ENCODE data around the gene ABCA2. TPM values are rescaled to one million over a fixed set of nuclear protein-coding genes. Genes with fewer than 3 reads are reported as not detected.

The ABCA2 gene
- polyA plus RNA-seq, 1 donor: 25.3 TPM

DNA sequence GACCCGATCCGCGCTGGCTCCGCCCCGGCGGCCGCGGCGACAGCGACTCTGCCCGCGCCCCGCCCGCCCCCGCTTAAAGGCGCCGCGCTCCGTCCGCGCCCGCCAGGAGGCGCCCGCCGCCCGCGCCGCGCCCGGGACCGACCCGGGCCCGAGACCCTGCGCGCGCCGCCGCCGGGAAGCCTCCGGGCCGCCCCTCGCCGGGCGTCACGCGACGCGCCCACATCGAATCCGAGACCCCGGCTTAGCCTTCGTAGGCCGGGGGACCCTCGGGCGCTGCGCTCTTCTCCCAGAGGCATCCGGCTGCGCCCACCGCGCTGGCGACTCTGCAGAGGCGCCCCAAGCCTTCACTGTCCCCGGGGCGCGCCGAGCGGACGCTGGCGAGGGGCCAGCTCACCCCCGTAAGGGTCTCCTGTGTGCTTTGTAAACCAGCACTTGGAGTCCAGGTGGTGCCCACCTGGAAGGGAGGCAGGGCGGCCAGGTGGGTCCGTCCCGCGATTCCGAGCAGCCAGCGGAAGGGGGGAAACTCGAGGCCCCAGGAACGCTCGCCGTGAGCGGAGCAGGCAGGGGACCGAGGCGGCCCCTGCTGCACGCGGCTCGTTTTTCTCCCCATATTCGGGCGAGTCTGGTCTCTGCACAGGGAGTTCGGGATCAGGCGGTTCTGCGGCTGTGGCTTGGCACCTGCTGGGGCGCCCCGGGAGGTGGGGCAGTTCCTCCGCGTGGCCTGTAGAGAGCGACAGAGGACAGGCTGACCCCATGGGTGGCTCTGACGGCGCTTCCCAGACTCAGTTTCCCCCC lies 423 bp upstream of the ABCA2 start:
- Histone ChIP-seq H3K4me1 (ENCODE audit: control insufficient read depth, insufficient read depth, low read length) (peaks cover 34% of the 10 kb centered on the region), H3K4me3 (ENCODE audit: low read length) (peak overlapping the region; percentile 53), H3K27me3 (ENCODE audit: control insufficient read depth, insufficient read depth, low read length) (no peaks in the 10 kb centered on the region), H3K9me3 (ENCODE audit: control insufficient read depth, low read depth, low read length) (no peaks in the 10 kb centered on the region), H3K27ac (ENCODE audit: low read length) (no peak overlapping the region), H3K36me3 (ENCODE audit: control insufficient read depth, insufficient read depth, low read length) (no peaks in the 10 kb centered on the region)
- peak; percentile 44 to 75 for DNase-seq
- no CpG with 5 or more reads among the region's 98 CpGs for WGBS (ENCODE audit: insufficient coverage, low lambda C conversion rate)

- H3K27me3 ChIP-seq (ENCODE audit: control insufficient read depth, insufficient read depth, low read length): no peaks in the 10 kb centered on the region
- WGBS (ENCODE audit: insufficient coverage, low lambda C conversion rate): no CpG with 5 or more reads among the region's 4 CpGs
- peaks cover 6% of the 10 kb centered on the region for H3K9me3 ChIP-seq (ENCODE audit: control insufficient read depth, low read depth, low read length)
- no peaks in the 10 kb centered on the region for H3K36me3 ChIP-seq (ENCODE audit: control insufficient read depth, insufficient read depth, low read length)
- peaks cover 41% of the 10 kb centered on the region for H3K4me1 ChIP-seq (ENCODE audit: control insufficient read depth, insufficient read depth, low read length)
- no peak overlapping the region for H3K27ac ChIP-seq (ENCODE audit: low read length)
- DNase-seq: no peak
- H3K4me3 ChIP-seq (ENCODE audit: low read length): no peak overlapping the region
These were observed 1.2 kb downstream of the ABCA2 start for GRCh38 chr9:137026828-137027227.

- H3K36me3 ChIP-seq (ENCODE audit: control insufficient read depth, insufficient read depth, low read length): no peaks in the 10 kb centered on the region
- no peaks in the 10 kb centered on the region for H3K27me3 ChIP-seq (ENCODE audit: control insufficient read depth, insufficient read depth, low read length)
- peaks cover 41% of the 10 kb centered on the region for H3K4me1 ChIP-seq (ENCODE audit: control insufficient read depth, insufficient read depth, low read length)
- peaks cover 8% of the 10 kb centered on the region for H3K9me3 ChIP-seq (ENCODE audit: control insufficient read depth, low read depth, low read length)
- H3K4me3 ChIP-seq (ENCODE audit: low read length): no peak overlapping the region
- DNase-seq: no peak
- H3K27ac ChIP-seq (ENCODE audit: low read length): no peak overlapping the region
- WGBS (ENCODE audit: insufficient coverage, low lambda C conversion rate): no CpG with 5 or more reads among the region's 2 CpGs
These were observed 1.7 kb downstream of the ABCA2 start for GRCh38 chr9:137026384-137026783.

- H3K4me3 ChIP-seq (ENCODE audit: low read length): no peak overlapping the region
- no peaks in the 10 kb centered on the region for H3K36me3 ChIP-seq (ENCODE audit: control insufficient read depth, insufficient read depth, low read length)
- peaks cover 38% of the 10 kb centered on the region for H3K4me1 ChIP-seq (ENCODE audit: control insufficient read depth, insufficient read depth, low read length)
- WGBS (ENCODE audit: insufficient coverage, low lambda C conversion rate): no CpG with 5 or more reads among the region's 21 CpGs
- H3K27ac ChIP-seq (ENCODE audit: low read length): no peak overlapping the region
- peaks cover 16% of the 10 kb centered on the region for H3K9me3 ChIP-seq (ENCODE audit: control insufficient read depth, low read depth, low read length)
- no peaks in the 10 kb centered on the region for H3K27me3 ChIP-seq (ENCODE audit: control insufficient read depth, insufficient read depth, low read length)
- no peak for DNase-seq
These were observed 2.5 kb downstream of the ABCA2 start for GRCh38 chr9:137025517-137025966.

GRCh38 chr9:137023583-137023991 lies 4.5 kb downstream of the ABCA2 start:
- H3K36me3 ChIP-seq (ENCODE audit: control insufficient read depth, insufficient read depth, low read length): no peaks in the 10 kb centered on the region
- H3K4me1 ChIP-seq (ENCODE audit: control insufficient read depth, insufficient read depth, low read length): peaks cover 31% of the 10 kb centered on the region
- H3K4me3 ChIP-seq (ENCODE audit: low read length): no peak overlapping the region
- no CpG with 5 or more reads among the region's 15 CpGs for WGBS (ENCODE audit: insufficient coverage, low lambda C conversion rate)
- DNase-seq: no peak
- H3K9me3 ChIP-seq (ENCODE audit: control insufficient read depth, low read depth, low read length): peaks cover 22% of the 10 kb centered on the region
- H3K27me3 ChIP-seq (ENCODE audit: control insufficient read depth, insufficient read depth, low read length): no peaks in the 10 kb centered on the region
- H3K27ac ChIP-seq (ENCODE audit: low read length): no peak overlapping the region

DNA sequence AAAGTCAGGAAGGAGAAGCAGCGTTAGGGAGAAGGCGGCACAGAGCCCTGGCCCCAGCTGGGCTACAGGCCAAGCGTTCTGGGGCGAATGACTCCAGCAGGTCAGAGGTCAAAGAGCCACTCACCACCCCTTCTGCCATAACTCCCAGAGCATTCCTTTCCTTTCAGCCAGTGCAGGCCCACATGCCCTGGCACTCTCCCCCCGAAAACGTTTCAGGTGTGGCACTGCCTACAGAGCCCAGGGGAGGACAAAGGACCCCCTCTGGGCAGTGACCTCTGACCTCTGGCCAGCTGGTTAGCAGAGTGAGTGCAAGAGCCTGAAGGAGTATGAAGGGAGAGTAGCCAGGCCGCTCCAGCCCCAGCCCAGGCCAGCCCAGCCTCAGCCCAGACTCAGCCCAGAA lies 4.9 kb downstream of the ABCA2 start:
- peaks cover 22% of the 10 kb centered on the region for H3K9me3 ChIP-seq (ENCODE audit: control insufficient read depth, low read depth, low read length)
- H3K27ac ChIP-seq (ENCODE audit: low read length): no peak overlapping the region
- no peak overlapping the region for H3K4me3 ChIP-seq (ENCODE audit: low read length)
- H3K4me1 ChIP-seq (ENCODE audit: control insufficient read depth, insufficient read depth, low read length): peaks cover 28% of the 10 kb centered on the region
- no peaks in the 10 kb centered on the region for H3K27me3 ChIP-seq (ENCODE audit: control insufficient read depth, insufficient read depth, low read length)
- no peak for DNase-seq
- no peaks in the 10 kb centered on the region for H3K36me3 ChIP-seq (ENCODE audit: control insufficient read depth, insufficient read depth, low read length)
- no CpG with 5 or more reads among the region's 7 CpGs for WGBS (ENCODE audit: insufficient coverage, low lambda C conversion rate)

DNA sequence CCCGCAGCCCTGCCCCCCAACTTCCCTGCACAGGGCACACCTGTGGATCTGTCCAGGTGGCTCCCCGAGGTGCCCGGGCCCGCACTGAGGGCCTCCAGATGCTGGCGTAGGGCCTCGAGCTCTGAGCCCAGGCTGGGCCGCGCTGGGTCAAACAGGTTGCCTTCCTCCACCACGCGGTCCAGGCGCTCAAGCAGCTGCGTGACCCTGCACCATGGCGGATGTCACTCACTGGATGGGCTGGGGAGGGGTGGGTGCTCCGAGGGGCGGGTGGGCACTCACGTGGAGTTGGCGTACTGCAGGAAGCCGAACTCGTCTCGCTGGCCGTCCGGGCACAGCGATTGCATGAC lies 5.4 kb downstream of the ABCA2 start:
- no CpG with 5 or more reads among the region's 23 CpGs for WGBS (ENCODE audit: insufficient coverage, low lambda C conversion rate)
- H3K4me1 ChIP-seq (ENCODE audit: control insufficient read depth, insufficient read depth, low read length): peaks cover 28% of the 10 kb centered on the region

GRCh38 chr9:137021979-137022661 lies 5.9 kb downstream of the ABCA2 start:
- no CpG with 5 or more reads among the region's 30 CpGs for WGBS (ENCODE audit: insufficient coverage, low lambda C conversion rate)
- peaks cover 32% of the 10 kb centered on the region for H3K9me3 ChIP-seq (ENCODE audit: control insufficient read depth, low read depth, low read length)
- H3K4me1 ChIP-seq (ENCODE audit: control insufficient read depth, insufficient read depth, low read length): peaks cover 24% of the 10 kb centered on the region
- no peaks in the 10 kb centered on the region for H3K27me3 ChIP-seq (ENCODE audit: control insufficient read depth, insufficient read depth, low read length)
- peaks cover 6% of the 10 kb centered on the region for H3K36me3 ChIP-seq (ENCODE audit: control insufficient read depth, insufficient read depth, low read length)
- DNase-seq: peak; percentile 93 to 96
- H3K4me3 ChIP-seq (ENCODE audit: low read length): no peak overlapping the region
- H3K27ac ChIP-seq (ENCODE audit: low read length): no peak overlapping the region

More for the DNA sequence above, 5.4 kb downstream of the ABCA2 start:
- no peak for DNase-seq
- Histone ChIP-seq H3K4me3 (ENCODE audit: low read length) (no peak overlapping the region), H3K27me3 (ENCODE audit: control insufficient read depth, insufficient read depth, low read length) (no peaks in the 10 kb centered on the region), H3K27ac (ENCODE audit: low read length) (no peak overlapping the region), H3K9me3 (ENCODE audit: control insufficient read depth, low read depth, low read length) (peaks cover 27% of the 10 kb centered on the region), H3K36me3 (ENCODE audit: control insufficient read depth, insufficient read depth, low read length) (peaks cover under 1% of the 10 kb centered on the region)

DNA sequence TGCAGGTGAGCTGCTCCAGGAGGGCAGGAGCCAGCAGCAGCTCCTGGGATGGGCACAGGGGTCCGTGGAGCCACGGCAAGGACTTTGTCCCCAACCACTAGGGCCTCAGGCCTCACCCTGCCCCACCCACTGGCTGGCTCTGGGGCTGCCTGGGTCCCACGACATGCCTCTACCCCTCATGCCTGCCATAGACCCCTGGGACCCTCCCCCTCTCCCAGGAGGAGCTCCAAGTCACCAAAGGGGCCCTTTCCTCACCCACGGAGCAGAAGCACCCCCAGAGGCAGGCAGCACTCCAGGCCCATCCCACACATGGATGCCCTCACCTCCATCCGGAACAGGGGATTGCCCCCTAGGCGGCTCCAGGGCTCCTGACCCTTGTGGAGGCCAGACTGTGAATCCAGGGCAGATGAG lies 6.5 kb downstream of the ABCA2 start:
- H3K27ac ChIP-seq (ENCODE audit: low read length): no peak overlapping the region
- H3K27me3 ChIP-seq (ENCODE audit: control insufficient read depth, insufficient read depth, low read length): no peaks in the 10 kb centered on the region
- peaks cover 21% of the 10 kb centered on the region for H3K4me1 ChIP-seq (ENCODE audit: control insufficient read depth, insufficient read depth, low read length)
- H3K9me3 ChIP-seq (ENCODE audit: control insufficient read depth, low read depth, low read length): peaks cover 35% of the 10 kb centered on the region
- DNase-seq: peak in 1 of 2 donors; percentile 53
- WGBS (ENCODE audit: insufficient coverage, low lambda C conversion rate): no CpG with 5 or more reads among the region's 6 CpGs
- peaks cover 10% of the 10 kb centered on the region for H3K36me3 ChIP-seq (ENCODE audit: control insufficient read depth, insufficient read depth, low read length)
- no peak overlapping the region for H3K4me3 ChIP-seq (ENCODE audit: low read length)

DNA sequence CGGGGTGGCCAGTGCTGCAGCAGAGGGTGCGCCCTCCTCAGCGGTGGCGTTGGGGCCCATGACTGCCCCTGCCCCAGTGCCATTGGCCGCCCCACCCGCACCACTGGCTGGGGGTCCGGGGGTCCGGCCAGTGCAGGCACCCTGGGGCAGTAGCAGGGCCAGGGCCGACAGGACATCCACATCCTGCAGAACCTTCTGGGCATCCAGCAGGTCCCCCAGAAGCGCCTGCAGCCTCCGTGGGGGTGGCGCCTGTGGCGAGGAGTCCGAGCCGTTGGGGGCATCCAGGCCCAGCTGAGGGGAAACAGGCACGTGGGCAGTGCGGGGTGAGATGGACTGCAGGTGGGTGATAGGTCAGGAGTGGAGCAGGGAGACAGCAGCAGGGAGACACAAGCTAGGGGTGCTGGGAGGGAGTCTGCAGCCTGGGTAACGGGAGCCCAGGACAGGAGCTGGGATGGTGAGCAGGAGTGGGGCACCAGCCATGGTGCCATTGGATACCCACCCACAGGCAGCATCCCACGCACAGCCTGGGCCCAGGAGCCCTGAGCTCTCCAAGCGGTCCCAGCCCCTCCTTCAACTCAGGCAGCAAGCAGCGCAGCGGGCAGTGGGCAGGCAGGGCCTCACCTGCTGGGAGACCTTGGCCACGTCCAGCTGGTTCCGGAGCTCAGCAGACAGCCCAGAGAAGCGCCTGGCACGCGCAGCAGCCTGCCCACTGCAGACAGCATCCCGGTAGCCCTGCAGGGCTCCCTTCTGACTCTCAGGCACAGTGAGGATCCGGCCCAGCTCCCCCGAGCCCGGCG lies 7.1 kb downstream of the ABCA2 start:
- Histone ChIP-seq H3K9me3 (ENCODE audit: control insufficient read depth, low read depth, low read length) (peaks cover 35% of the 10 kb centered on the region), H3K36me3 (ENCODE audit: control insufficient read depth, insufficient read depth, low read length) (peaks cover 10% of the 10 kb centered on the region), H3K4me1 (ENCODE audit: control insufficient read depth, insufficient read depth, low read length) (peaks cover 21% of the 10 kb centered on the region), H3K4me3 (ENCODE audit: low read length) (no peak overlapping the region), H3K27ac (ENCODE audit: low read length) (no peak overlapping the region), H3K27me3 (ENCODE audit: control insufficient read depth, insufficient read depth, low read length) (no peaks in the 10 kb centered on the region)
- DNase-seq: no peak
- no CpG with 5 or more reads among the region's 32 CpGs for WGBS (ENCODE audit: insufficient coverage, low lambda C conversion rate)
